Measurements from ENCODE around the gene HNRNPUL1.

Gene HNRNPUL1

GRCh38 chr19:41355035-41355434, 90.9 kb downstream of the HNRNPUL1 start:
- no peak for DNase-seq

DNA sequence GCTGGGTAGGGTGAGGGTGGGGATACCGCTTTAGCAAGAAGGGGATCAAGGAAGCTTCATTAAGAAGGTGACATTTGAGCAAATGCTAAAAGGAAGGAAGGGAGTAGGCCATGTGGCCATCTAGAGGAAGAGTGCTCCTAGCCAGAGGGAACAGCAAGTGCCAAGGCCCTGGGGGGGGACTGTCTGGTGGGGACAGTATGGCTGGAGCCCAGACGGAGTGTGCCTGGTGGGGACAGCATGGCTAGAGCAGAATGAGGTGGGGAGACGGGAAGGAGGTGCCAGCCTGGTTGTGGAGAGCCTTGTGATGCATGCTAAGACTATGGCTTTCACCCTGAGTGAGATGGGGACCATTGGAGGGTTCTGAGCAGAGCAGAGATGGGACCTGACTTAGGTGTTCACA, 91.6 kb downstream of the HNRNPUL1 start:
- no peak for DNase-seq

DNA sequence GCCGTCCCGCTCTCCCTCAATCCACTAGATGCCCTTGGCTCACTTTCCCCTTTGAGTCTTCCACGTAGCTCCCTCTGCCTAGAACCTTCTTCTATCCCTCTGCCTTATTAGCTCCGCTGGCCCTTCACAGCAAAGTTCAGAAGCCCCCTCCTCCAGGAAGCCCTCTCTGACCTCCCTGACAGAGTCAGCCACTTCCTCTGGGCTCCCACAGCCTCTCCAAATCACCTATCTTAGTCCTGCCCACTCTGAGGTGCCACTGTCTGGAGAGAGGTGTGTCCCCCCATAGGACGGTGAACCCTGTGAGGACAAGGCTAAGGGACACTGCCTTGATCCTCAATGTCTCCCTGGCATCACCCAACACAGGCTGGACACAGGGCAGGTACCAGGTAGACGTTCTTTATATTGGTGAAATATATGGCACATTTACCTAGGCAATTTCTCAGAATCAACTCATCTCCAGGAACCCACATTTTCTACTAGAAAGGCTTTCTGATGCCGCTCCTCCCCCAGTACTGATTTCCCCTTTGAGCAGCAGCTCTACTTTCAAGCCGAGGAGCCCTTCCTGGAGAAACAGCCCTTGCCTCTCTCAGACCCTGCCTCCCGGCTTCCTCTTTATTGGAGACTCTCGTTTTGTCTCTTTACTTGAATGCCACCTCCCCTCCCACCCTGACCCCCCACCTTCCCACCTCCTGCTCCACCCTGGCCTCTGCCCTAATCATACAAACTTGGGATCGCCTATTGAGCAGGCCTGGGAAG, 93.0 kb downstream of the HNRNPUL1 start:
- no peak for DNase-seq

All from NCI-H1436 (cell line).